ENCODE results near the gene SIRT3. TPM values are rescaled to one million over a fixed set of nuclear protein-coding genes. Genes with fewer than 3 reads are reported as not detected.
"Not testable (repeated sequence)": the region's sequence is repeated elsewhere in the genome, so short reads cannot be mapped to it uniquely, and the experiment has no call there.

SIRT3 gene
- total RNA-seq, 4 donors from 2014 or later = 7.9 to 20.1 (median 14.0) TPM

- DNase-seq (ENCODE audit: extremely low spot score); H3K36me3 ChIP-seq; H3K4me3 ChIP-seq; H3K9me3 ChIP-seq; H3K27me3 ChIP-seq; H3K27ac ChIP-seq (replicated peaks in 1 of 4); H3K4me1 ChIP-seq; intact Hi-C loops (cut with DNase I): not testable (repeated sequence)
- WGBS = 35% methylated on average over 8 of the region's 8 CpGs
- TF ChIP-seq CTCF (IDR thresholded peaks at IDR 0.05) = peak; percentile 14 to 42 (median 21)
Measured at GRCh38 chr11:191490-192478, 44.4 kb downstream of the SIRT3 start.

GRCh38 chr11:190546-190945, 45.6 kb downstream of the SIRT3 start:
- intact Hi-C loops (cut with DNase I); H3K9me3 ChIP-seq; H3K4me3 ChIP-seq; H3K27ac ChIP-seq (replicated peaks in 1 of 4); H3K36me3 ChIP-seq; H3K4me1 ChIP-seq; H3K27me3 ChIP-seq; DNase-seq (ENCODE audit: extremely low spot score): not testable (repeated sequence)
- WGBS = 87% methylated on average over 5 of the region's 5 CpGs

- H3K27me3 ChIP-seq; H3K4me3 ChIP-seq; intact Hi-C loops (cut with DNase I); H3K4me1 ChIP-seq; DNase-seq (ENCODE audit: extremely low spot score); H3K27ac ChIP-seq (replicated peaks in 1 of 4); H3K9me3 ChIP-seq; H3K36me3 ChIP-seq: not testable (repeated sequence)
- 40% methylated on average over 1 of the region's 25 CpGs for WGBS
Measured at GRCh38 chr11:189843-190311, 46.3 kb downstream of the SIRT3 start.

GRCh38 chr11:189200-189783, 46.9 kb downstream of the SIRT3 start:
- H3K9me3 ChIP-seq; intact Hi-C loops (cut with DNase I); H3K27ac ChIP-seq (replicated peaks in 1 of 4); H3K4me1 ChIP-seq; H3K4me3 ChIP-seq; H3K27me3 ChIP-seq; H3K36me3 ChIP-seq: not testable (repeated sequence)
- DNase-seq (ENCODE audit: extremely low spot score) = peak; percentile 5
- WGBS = 79% methylated on average over 27 of the region's 55 CpGs

GRCh38 chr11:180242-180641, 55.9 kb downstream of the SIRT3 start:
- H3K36me3 ChIP-seq; H3K27me3 ChIP-seq; H3K4me3 ChIP-seq; intact Hi-C loops (cut with DNase I); H3K27ac ChIP-seq (replicated peaks in 1 of 4); H3K9me3 ChIP-seq; DNase-seq (ENCODE audit: extremely low spot score); H3K4me1 ChIP-seq: not testable (repeated sequence)
- WGBS = 0% methylated on average over 1 of the region's 13 CpGs
- peak in 1 of 3 experiments; percentile 13 for TF ChIP-seq CTCF (IDR thresholded peaks at IDR 0.05)

Other genes with a start within 250 kb of the SIRT3 start
- gene SCGB1C1, start 43.3 kb downstream of the SIRT3 start, total RNA-seq = not detected
- 10 to 100 TPM; 16.2 to 32.9 (median 30.5) TPM for gene BET1L, start 28.9 kb downstream of the SIRT3 start, total RNA-seq
- 100 to 1,000 TPM in 3 of 4 donors, 10 to 100 TPM in 1; 76.8 to 137 (median 123) TPM for gene RIC8A, start 28.6 kb downstream of the SIRT3 start, total RNA-seq
- 100 to 1,000 TPM in 1 of 4 donors, 10 to 100 TPM in 3; 86.4 to 124 (median 94.1) TPM for gene PSMD13, start 634 bp upstream of the SIRT3 start, total RNA-seq
- gene NLRP6, start 42.1 kb upstream of the SIRT3 start, total RNA-seq = 1 to 10 TPM in 1 of 4 donors, under 1 TPM in 2, not detected in 1; 0.13 to 2.2 (median 0.42) TPM
- 10 to 100 TPM; 13.3 to 23.7 (median 18.8) TPM for gene PGGHG, start 52.8 kb upstream of the SIRT3 start, total RNA-seq
- not detected for gene IFITM5, start 63.2 kb upstream of the SIRT3 start, total RNA-seq
- gene IFITM2, start 71.5 kb upstream of the SIRT3 start, total RNA-seq = 100 to 1,000 TPM in 3 of 4 donors, 10 to 100 TPM in 1; 92.2 to 235 (median 194) TPM
- gene IFITM1, start 77.7 kb upstream of the SIRT3 start, total RNA-seq = 100 to 1,000 TPM in 3 of 4 donors, 10 to 100 TPM in 1; 60.6 to 197 (median 171) TPM
- gene IFITM3, start 84.5 kb upstream of the SIRT3 start, total RNA-seq = 100 to 1,000 TPM; 290 to 513 (median 410) TPM
- 10 to 100 TPM in 1 of 4 donors, 1 to 10 TPM in 3; 2.5 to 12.0 (median 5.7) TPM for gene B4GALNT4, start 133.2 kb upstream of the SIRT3 start, total RNA-seq
- gene PKP3, start 157.9 kb upstream of the SIRT3 start, total RNA-seq = 1 to 10 TPM in 1 of 4 donors, under 1 TPM in 3; 0.17 to 1.1 (median 0.51) TPM
- gene SIGIRR, start 178.7 kb upstream of the SIRT3 start, total RNA-seq = 10 to 100 TPM; 45.7 to 72.9 (median 50.5) TPM
- under 1 TPM in 3 of 4 donors, not detected in 1; 0.11 to 0.42 (median 0.32) TPM for gene ANO9, start 205.7 kb upstream of the SIRT3 start, total RNA-seq
- 10 to 100 TPM; 23.9 to 58.3 (median 30.2) TPM for gene PTDSS2, start 213.9 kb upstream of the SIRT3 start, total RNA-seq